ENCODE results near the gene ROR2. TPM values are rescaled to one million over a fixed set of nuclear protein-coding genes. Genes with fewer than 3 reads are reported as not detected.

ROR2 gene
- total and polyA plus RNA-seq, 2 of the 8 experiments (the other 6 are each of a cell fraction or from before 2014, with no cell fraction given), result 2.7 to 4.3 TPM

DNA sequence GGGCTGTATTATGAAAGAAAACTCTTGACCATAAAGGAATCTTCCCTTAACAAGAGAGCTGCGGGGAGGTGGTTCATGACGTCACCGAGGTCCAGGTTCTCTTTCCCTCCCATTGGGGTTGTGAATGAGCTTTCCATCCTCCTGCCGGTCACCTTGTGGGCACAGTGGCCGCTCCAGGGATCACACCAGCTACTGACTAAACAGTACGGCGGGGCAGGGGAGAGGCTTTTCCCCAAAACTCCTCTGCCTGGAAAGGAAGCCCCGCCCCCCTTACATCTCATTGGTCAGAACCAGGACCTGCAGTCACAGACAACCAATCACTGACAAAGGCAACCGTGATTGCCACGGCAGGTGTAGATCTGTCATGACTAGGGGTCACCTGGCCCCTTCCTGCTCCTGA, 35.6 kb downstream of the ROR2 start:
- H2AFZ ChIP-seq (ENCODE audit: low read length), result no peak overlapping the region
- H3K79me1 ChIP-seq (ENCODE audit: low read depth, low read length), result no peaks in the 10 kb centered on the region
- no peak overlapping the region for H2BK5ac ChIP-seq (ENCODE audit: low read depth, low read length)
- no peaks in the 10 kb centered on the region for H3K4me1 ChIP-seq (replicated peaks in 1 of 4; ENCODE audit: control insufficient read depth in 3 of 4, insufficient read depth in 4 of 4, low read length in 3 of 4)
- no peak overlapping the region for H2BK120ac ChIP-seq (replicated peaks; ENCODE audit: low read depth, low read length)
- H4K20me1 ChIP-seq (replicated peaks in 1 of 2; ENCODE audit: control insufficient read depth in 1 of 2, insufficient read depth in 2 of 2, low read length in 2 of 2), result peaks cover 2% of the 10 kb centered on the region in 2 experiments
- POLR2A ChIA-PET (ENCODE audit: partially characterized antibody), result interaction anchor here (1.9 kb wide), 1 partner anchor 10 kb away, joined by 4 read pairs; no protein-coding TSS in a partner anchor
- H3K36me3 ChIP-seq (ENCODE audit: control insufficient read depth in 2 of 4, insufficient read depth in 4 of 4, low read length in 3 of 4), result no peaks in the 10 kb centered on the region
- no peaks in the 10 kb centered on the region for H3K23me2 ChIP-seq (ENCODE audit: low read depth, low read length)
- no peak for FAIRE-seq
- no peak overlapping the region for H3K4ac ChIP-seq (replicated peaks; ENCODE audit: insufficient read length, low read depth, low read length)
- no peak overlapping the region for H3K4me3 ChIP-seq (ENCODE audit: extremely low read depth in 1 of 4, insufficient read depth in 2 of 4, low read depth in 3 of 4, low read length in 4 of 4)
- H2AK5ac ChIP-seq (ENCODE audit: low read depth, low read length), result no peak overlapping the region
- H2BK20ac ChIP-seq (ENCODE audit: low read length), result no peak overlapping the region
- no peak overlapping the region for H3K27ac ChIP-seq (ENCODE audit: low read depth, low read length)
- WGBS, 2 experiments (ENCODE audit: extremely low coverage in 1 of 2, insufficient coverage in 1 of 2, insufficient read length in 1 of 2, insufficient replicate concordance in 2 of 2, low coverage in 1 of 2, low lambda C conversion rate in 2 of 2, missing lambda C conversion rate in 1 of 2), result 89% methylated on average over 10 of the region's 10 CpGs; no CpG with 5 or more reads in 1 of the 2 experiments
- no peak overlapping the region for H2BK12ac ChIP-seq (ENCODE audit: low read depth, low read length)
- no peak overlapping the region for H2BK15ac ChIP-seq (ENCODE audit: low read length)
- no peaks in the 10 kb centered on the region for H3K79me2 ChIP-seq (ENCODE audit: control insufficient read depth in 1 of 2, insufficient read depth in 2 of 2, low read length in 2 of 2)
- no peak overlapping the region; the same call in 1 of the 2 replicates for H4K8ac ChIP-seq (ENCODE audit: extremely low read depth, insufficient read depth, low read length)
- H3K27me3 ChIP-seq (replicated peaks in 1 of 4; ENCODE audit: control insufficient read depth in 3 of 4, extremely low read depth in 1 of 4, insufficient read depth in 3 of 4, low read length in 3 of 4), result peaks cover 0 to 4% (median 0%) of the 10 kb centered on the region in 4 experiments; a peak in 2 of 7 replicates
- H3K9me3 ChIP-seq (ENCODE audit: insufficient read depth in 2 of 2, low read depth in 1 of 2, low read length in 1 of 2), result no peaks in the 10 kb centered on the region
- H3K56ac ChIP-seq (replicated peaks; ENCODE audit: insufficient read length, low read depth, low read length), result no peak overlapping the region
- H3K14ac ChIP-seq (ENCODE audit: insufficient read length), result no peak overlapping the region
- CTCF ChIA-PET (ENCODE audit: partially characterized antibody), result interaction anchor here (0.7 to 1.8 kb wide), 7 partner anchors 25 to 167 kb away, joined by 3 to 5 read pairs (median 3); partner anchors contain the start of gene ROR2
- H4K91ac ChIP-seq (replicated peaks; ENCODE audit: insufficient read length, low read length), result no peak overlapping the region
- no peak overlapping the region for H4K5ac ChIP-seq (ENCODE audit: insufficient read length, low read depth, low read length)
- H3K23ac ChIP-seq (ENCODE audit: insufficient read length), result no peak overlapping the region
- peak in 1 of 2 experiments; percentile 62 for DNase-seq (ENCODE audit: low read depth in 1 of 2, low spot score in 2 of 2)
- H3K4me2 ChIP-seq (ENCODE audit: insufficient read depth in 1 of 2, low read depth in 2 of 2, low read length in 2 of 2), result no peak overlapping the region
- no peak overlapping the region for H3K18ac ChIP-seq (ENCODE audit: extremely low read depth, low read length)
- no peak overlapping the region for H3K9ac ChIP-seq (replicated peaks in 1 of 4; ENCODE audit: extremely low read depth in 1 of 4, low read depth in 3 of 4, low read length in 3 of 4)
- no peak for TF ChIP-seq RFX5 (IDR thresholded peaks at IDR 0.05; ENCODE audit: borderline replicate concordance, low read depth, low read length)
- peak; percentile 77; the same call in 1 of the 2 replicates for TF ChIP-seq SP1 (IDR thresholded peaks at IDR 0.05; ENCODE audit: low read depth, low read length)
- TF ChIP-seq MAFK (IDR thresholded peaks at IDR 0.05; ENCODE audit: low read depth, low read length), result no peak
- peak; percentile 66; the same call in 1 of the 2 replicates for TF ChIP-seq CHD2 (IDR thresholded peaks at IDR 0.05; ENCODE audit: low read length)

All from H1 (cell line).